ENCODE data around the gene MICAL3. TPM values are rescaled to one million over a fixed set of nuclear protein-coding genes. Genes with fewer than 3 reads are reported as not detected.

The MICAL3 gene
- polyA plus RNA-seq, 3 donors: 0.23 to 0.84 TPM; not detected in 1

GRCh38 chr22:17770180-17771077, 253.9 kb downstream of the MICAL3 start:
- DNase-seq: peak in 1 of 3 donors; percentile 51
- Mint-ChIP-seq H3K27ac (peak overlapping the region; percentile 93 to 99 (median 99)), H3K27me3 (ENCODE audit: low read depth in 3 of 3) (no peaks in the 10 kb centered on the region), H3K9me3 (peaks cover 0 to 2% (median 0%) of the 10 kb centered on the region in 7 donors), H3K4me3 (peak overlapping the region; percentile 51 to 79), H3K36me3 (peaks cover 13 to 46% of the 10 kb centered on the region in 2 donors), H3K4me1 (peaks cover 67% of the 10 kb centered on the region)
- TF ChIP-seq CTCF (IDR thresholded peaks at IDR 0.05): no peak
- peak overlapping the region in 1 of 3 experiments; percentile 55 for H3K4me3 ChIP-seq (replicated peaks in 1 of 3; ENCODE audit: low read depth in 2 of 3, low read length in 3 of 3)
- peak overlapping the region; percentile 97 for H3K9ac ChIP-seq (ENCODE audit: insufficient read depth, low read length, poor library complexity, severe bottlenecking)
- H3K27ac ChIP-seq (ENCODE audit: low read depth in 1 of 2, low read length in 2 of 2): peak overlapping the region; percentile 93 to 99
- peaks cover 95% of the 10 kb centered on the region for H3K79me2 ChIP-seq (ENCODE audit: insufficient read depth, low read length)
- H3K36me3 ChIP-seq (replicated peaks in 1 of 2; ENCODE audit: control insufficient read depth in 1 of 2, insufficient read depth in 2 of 2, low read length in 2 of 2): peaks cover 0 to 2% of the 10 kb centered on the region in 2 donors
- no peak overlapping the region for H2AFZ ChIP-seq (ENCODE audit: insufficient read depth, low read depth, low read length, poor library complexity, severe bottlenecking)
- intact Hi-C loops (cut with micrococcal nuclease): loop anchor here (5.0 to 10.0 kb wide), 3 partner anchors 83 to 666 kb away; no protein-coding TSS in a partner anchor
- H3K9me3 ChIP-seq (replicated peaks in 1 of 2; ENCODE audit: control insufficient read depth in 1 of 2, insufficient read depth in 1 of 2, low read length in 2 of 2): no peaks in the 10 kb centered on the region
- H3K27me3 ChIP-seq (ENCODE audit: control insufficient read depth in 2 of 2, insufficient read depth in 2 of 2, low read length in 2 of 2): no peaks in the 10 kb centered on the region
- WGBS (ENCODE audit: insufficient coverage): 88% methylated on average over 10 of the region's 19 CpGs
- peak overlapping the region; percentile 97 for H3K4me2 ChIP-seq (replicated peaks; ENCODE audit: extremely low read depth, low read length, poor library complexity, severe bottlenecking)
- H4K20me1 ChIP-seq (ENCODE audit: insufficient read depth, low read length): peaks cover 73% of the 10 kb centered on the region
- peaks cover 66 to 79% of the 10 kb centered on the region in 2 donors for H3K4me1 ChIP-seq (ENCODE audit: control insufficient read depth in 1 of 2, insufficient read depth in 2 of 2, low read length in 2 of 2)

GRCh38 chr22:17769716-17770082, 254.7 kb downstream of the MICAL3 start:
- Histone ChIP-seq H4K20me1 (ENCODE audit: insufficient read depth, low read length) (peaks cover 81% of the 10 kb centered on the region), H3K79me2 (ENCODE audit: insufficient read depth, low read length) (peaks cover 98% of the 10 kb centered on the region), H3K9me3 (replicated peaks in 1 of 2; ENCODE audit: control insufficient read depth in 1 of 2, insufficient read depth in 1 of 2, low read length in 2 of 2) (no peaks in the 10 kb centered on the region), H3K4me3 (replicated peaks in 1 of 3; ENCODE audit: low read depth in 2 of 3, low read length in 3 of 3) (peak overlapping the region in 1 of 3 experiments; percentile 55), H2AFZ (ENCODE audit: insufficient read depth, low read depth, low read length, poor library complexity, severe bottlenecking) (no peak overlapping the region), H3K4me1 (ENCODE audit: control insufficient read depth in 1 of 2, insufficient read depth in 2 of 2, low read length in 2 of 2) (peaks cover 64 to 79% of the 10 kb centered on the region in 2 donors), H3K9ac (ENCODE audit: insufficient read depth, low read length, poor library complexity, severe bottlenecking) (peak overlapping the region; percentile 54), H3K27ac (ENCODE audit: low read depth in 1 of 2, low read length in 2 of 2) (peak overlapping the region; percentile 93 to 99), H3K4me2 (replicated peaks; ENCODE audit: extremely low read depth, low read length, poor library complexity, severe bottlenecking) (peak overlapping the region; percentile 97), H3K36me3 (replicated peaks in 1 of 2; ENCODE audit: control insufficient read depth in 1 of 2, insufficient read depth in 2 of 2, low read length in 2 of 2) (peaks cover 0 to 2% of the 10 kb centered on the region in 2 donors), H3K27me3 (ENCODE audit: control insufficient read depth in 2 of 2, insufficient read depth in 2 of 2, low read length in 2 of 2) (no peaks in the 10 kb centered on the region)
- WGBS (ENCODE audit: insufficient coverage): 72% methylated on average over 9 of the region's 9 CpGs
- DNase-seq: no peak
- peaks cover 13 to 46% of the 10 kb centered on the region in 2 donors for H3K36me3 Mint-ChIP-seq
- intact Hi-C loops (cut with micrococcal nuclease): loop anchor here (5.0 to 10.0 kb wide), 3 partner anchors 82 to 665 kb away; no protein-coding TSS in a partner anchor
- H3K4me1 Mint-ChIP-seq: peaks cover 65% of the 10 kb centered on the region
- TF ChIP-seq CTCF (IDR thresholded peaks at IDR 0.05): no peak
- peak overlapping the region; percentile 93 to 99 (median 99) for H3K27ac Mint-ChIP-seq
- H3K27me3 Mint-ChIP-seq (ENCODE audit: low read depth in 3 of 3): no peaks in the 10 kb centered on the region
- H3K9me3 Mint-ChIP-seq: peaks cover 0 to 2% (median 0%) of the 10 kb centered on the region in 7 donors
- peak overlapping the region; percentile 51 to 72 for H3K4me3 Mint-ChIP-seq

Data from CD14-positive monocyte (primary cell).